K562 (cell line): ENCODE measurements around the gene DNAJC17. TPM values are rescaled to one million over a fixed set of nuclear protein-coding genes. Genes with fewer than 3 reads are reported as not detected.

Experiments used
- ARID1B ChIP-seq: fragments of 450-650 bp; IDR thresholded peaks from 2 replicates; pipeline ENCODE4 v1.6.1; 2016; ENCODE audit warnings: antibody characterized with exemption, mild to moderate bottlenecking, inconsistent platforms
- CREB5 ChIP-seq: fragments of 250-450 bp; sonication (Bioruptor Pico); IDR thresholded peaks from 2 replicates; pipeline ENCODE4 v1.5.0; 2020; ENCODE audit warnings: mild to moderate bottlenecking
- CTCFL ChIP-seq: IDR thresholded peaks from 2 replicates; pipeline ENCODE4 v1.6.1; 2011; ENCODE audit warnings: borderline replicate concordance, low read depth, mild to moderate bottlenecking, moderate library complexity, low read length; ENCODE audit not compliant: insufficient read depth, poor library complexity, severe bottlenecking
- E2F1 ChIP-seq: sonication (generic); formaldehyde crosslinking; IDR thresholded peaks from 2 replicates; pipeline ENCODE4 v1.8.1; 2023; ENCODE audit warnings: mild to moderate bottlenecking, missing genetic modification reagents, moderate library complexity
- FOXJ2 ChIP-seq: fragments of 200-800 bp; sonication (Bioruptor generic); IDR thresholded peaks from 2 replicates; pipeline ENCODE4 v1.6.1; 2016; ENCODE audit warnings: missing genetic modification characterization, missing compliant biosample characterization
- FOXP4 ChIP-seq: sonication (generic); formaldehyde crosslinking; IDR thresholded peaks from 2 replicates; pipeline ENCODE4 v1.8.0; 2022; ENCODE audit warnings: mild to moderate bottlenecking, missing genetic modification reagents, borderline replicate concordance
- NCOA2 ChIP-seq, 2 experiments: fragments of 450-650 bp; IDR thresholded peaks; 2 replicates each; pipeline ENCODE4 v1.6.1; 2018; ENCODE audit warnings: mild to moderate bottlenecking in 2 of 2, moderate library complexity in 1 of 2; ENCODE audit not compliant: partially characterized antibody in 2 of 2
- NR4A1 ChIP-seq, 2 experiments: fragments of 250-450 bp in 1 of 2; fragments of 450-650 bp in 1 of 2; sonication (Bioruptor Pico) in 1 of 2; IDR thresholded peaks; 2 replicates each; pipeline versions ENCODE4 v1.4.0 to v1.6.1; 2016 to 2020; ENCODE audit warnings: mild to moderate bottlenecking in 2 of 2, missing compliant biosample characterization in 1 of 2, missing genetic modification characterization in 1 of 2, moderate library complexity in 1 of 2
- RBM14 ChIP-seq: fragments of 200-400 bp; formaldehyde crosslinking; IDR thresholded peaks from 2 replicates; pipeline ENCODE4 v1.6.1; 2018; ENCODE audit warnings: low read depth, mild to moderate bottlenecking, low read length, moderate library complexity, borderline replicate concordance; ENCODE audit not compliant: insufficient read depth
- SLC30A9 ChIP-seq: fragments of 250-450 bp; sonication (Bioruptor Pico); IDR thresholded peaks from 2 replicates; pipeline ENCODE4 v1.8.0; 2022; ENCODE audit warnings: mild to moderate bottlenecking, moderate library complexity
- SMC3 ChIP-seq: conservative IDR thresholded peaks from 2 replicates; pipeline ENCODE4 v1.6.1; 2011; ENCODE audit warnings: low read depth, low read length, improper control_type of control experiment; ENCODE audit not compliant: insufficient read depth
- THAP12 ChIP-seq: fragments of 250-450 bp; sonication (Bioruptor Pico); IDR thresholded peaks from 2 replicates; pipeline ENCODE4 v1.9.0; 2021; ENCODE audit warnings: mild to moderate bottlenecking, inconsistent platforms
- YY1 ChIP-seq, 3 experiments: IDR thresholded peaks; 2 replicates each; pipeline ENCODE4 v1.6.1; 2011; ENCODE audit warnings: low read length in 2 of 3, mild to moderate bottlenecking in 2 of 3, moderate library complexity in 2 of 3, borderline replicate concordance in 1 of 3, control low read depth in 1 of 3, low read depth in 1 of 3; ENCODE audit not compliant: insufficient read depth in 3 of 3, insufficient replicate concordance in 2 of 3, control insufficient read depth in 1 of 3, insufficient read length in 1 of 3; ENCODE audit errors: extremely low read depth in 1 of 3
- ZBTB17 ChIP-seq: fragments of 450-650 bp; formaldehyde crosslinking; IDR thresholded peaks from 2 replicates; pipeline ENCODE4 v1.4.0; 2020; ENCODE audit warnings: mild to moderate bottlenecking
- polyA plus RNA-seq, 8 experiments: library from polyadenylated mRNA; depleted of rRNA in 4 of 8; stranded (reverse) in 5 of 8; unstranded in 3 of 8; fragments of >200 nt; fragmentation: Nextera tagmentation in 2 of 8; fragmentation: Illumina TruSeq in 1 of 8; extraction: Ambion mirVana in 2 of 8; extraction: Trizol in 1 of 8; gene quantifications; 2 replicates each; pipeline versions ENCODE4 v1.2.1 to v1.2.3, GENCODE V29; 2011 to 2014; ENCODE audit warnings: inconsistent platforms in 1 of 8, missing spikeins in 1 of 8
- total RNA-seq, 7 experiments: library from RNA; depleted of rRNA in 6 of 7; stranded (reverse); fragments of >200 nt in 6 of 7; fragmentation: Illumina TruSeq in 2 of 7; extraction: Trizol in 2 of 7; gene quantifications; 2 replicates each; pipeline versions ENCODE4 v1.2.1 to v1.2.3, GENCODE V29; 2011 to 2021; ENCODE audit warnings: low replicate concordance in 1 of 7

The DNAJC17 gene
- total and polyA plus RNA-seq, 9 of the 15 experiments (the other 6 are each of a cell fraction or from before 2014, with no cell fraction given), result 2.4 to 79.4 (median 44.2) TPM

- TF ChIP-seq YY1 (IDR thresholded peaks at IDR 0.05; ENCODE audit: borderline replicate concordance in 1 of 3, control insufficient read depth in 1 of 3, extremely low read depth in 1 of 3, insufficient read depth in 3 of 3, insufficient read length in 1 of 3, insufficient replicate concordance in 2 of 3, low read depth in 1 of 3, low read length in 2 of 3) (no peak), RBM14 (no peak), FOXP4 (CRISPR knock-in tag) (no peak), SLC30A9 (CRISPR knock-in tag) (no peak), NR4A1 (CRISPR knock-in tag; IDR thresholded peaks at IDR 0.05) (no peak), NR4A1 (tag; IDR thresholded peaks at IDR 0.05) (no peak), NCOA2 (IDR thresholded peaks at IDR 0.05; ENCODE audit: partially characterized antibody in 2 of 2) (no peak), ARID1B (peak; percentile 76), E2F1 (CRISPR knock-in tag) (no peak), CREB5 (CRISPR knock-in tag) (no peak), FOXJ2 (no peak), SMC3 (no peak), CTCFL (no peak), THAP12 (no peak), ZBTB17 (CRISPR knock-in tag) (no peak)
These were observed 23.6 kb upstream of the DNAJC17 start (continued) for GRCh38 chr15:40830884-40831283.
